ENCODE data around the gene CCNF.

GRCh38 chr16:2489581-2489980 lies 60.3 kb downstream of the CCNF start:
- TF ChIP-seq CTCF (IDR thresholded peaks at IDR 0.05; ENCODE audit: borderline replicate concordance, extremely low read depth, low read length, poor library complexity, severe bottlenecking): no peak
- TF ChIP-seq EZH2 (IDR thresholded peaks at IDR 0.05; ENCODE audit: borderline replicate concordance, low read depth, low read length, severe bottlenecking): no peak

All from DND-41 (cell line).